Right lung (tissue), 5 donors: ENCODE measurements around the gene KCND1. TPM values are rescaled to one million over a fixed set of nuclear protein-coding genes. Genes with fewer than 3 reads are reported as not detected.
A peak's percentile ranks its signal among the peaks of the same experiment; 100 is the strongest.

Source experiments
- DNase-seq, 2 donors: peaks; one replicate each; pipeline ENCODE4 v3.0.0-alpha.2; 2013
- polyA plus RNA-seq, 5 donors: library from polyadenylated mRNA; unstranded; fragments of 120-200 nt; gene quantifications; one replicate each; pipeline versions ENCODE4 v1.2.1 to v1.2.3, GENCODE V29; 2013; ENCODE audit warnings: inconsistent platforms in 1 of 5, low replicate concordance in 1 of 5; ENCODE audit not compliant: insufficient read length in 5 of 5, insufficient read depth in 1 of 5

Gene KCND1
- polyA plus RNA-seq, 5 donors: 3.5 to 4.3 (median 4.0) TPM

GRCh38 chrX:48914593-48915493, 56.8 kb downstream of the KCND1 start:
- no peak for DNase-seq

- no peak for DNase-seq
Observed at GRCh38 chrX:48913605-48914366, 57.9 kb downstream of the KCND1 start.

DNA sequence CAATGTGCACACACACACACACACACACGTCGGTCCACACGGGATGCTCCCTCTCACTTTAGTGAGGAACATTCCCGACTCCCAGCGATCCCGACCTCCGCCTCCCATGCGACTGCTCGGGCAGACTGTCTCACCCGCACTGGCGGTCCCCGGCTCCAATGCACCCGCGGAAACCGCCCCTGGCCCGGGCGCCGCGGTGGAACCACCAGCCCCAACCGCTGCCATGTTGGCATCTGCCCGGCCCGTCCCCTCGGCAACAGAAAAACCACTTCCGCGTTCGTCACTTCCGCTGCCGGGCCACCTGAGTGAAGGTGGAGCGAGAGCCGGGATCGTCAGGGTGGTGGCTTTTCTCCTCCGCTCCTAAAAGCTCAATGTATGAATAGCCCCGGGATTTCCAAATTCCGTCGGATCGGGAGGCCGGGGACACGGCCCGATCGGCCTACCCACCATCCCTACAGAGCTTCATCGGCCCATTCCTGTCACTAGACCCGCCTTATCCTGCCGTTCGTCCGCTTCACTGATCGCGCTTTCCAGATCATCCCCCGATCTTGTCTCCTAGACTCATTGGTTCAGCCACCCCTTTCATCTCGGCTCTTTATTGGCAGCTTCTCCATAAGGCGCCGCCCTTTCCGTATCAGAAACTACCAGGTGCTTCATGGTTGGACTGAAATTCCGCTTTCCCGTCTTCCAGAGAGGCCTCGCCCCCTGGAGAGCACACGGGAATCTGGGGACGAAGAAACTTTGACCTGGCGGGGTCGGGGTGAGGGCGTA, 60.0 kb downstream of the KCND1 start, which contains the start of gene SLC35A2:
Gene SLC35A2, minus strand, starts transcription at position 235 of the 771 bp plus-strand sequence. Its CDS starts 10 bp downstream, at position 225.
- DNase-seq: peak; percentile 64 to 67

Other genes starting within 250 kb of the KCND1 start
- gene GLOD5, start 210.1 kb downstream of the KCND1 start, polyA plus RNA-seq: 1 to 10 TPM in 4 of 5 donors, under 1 TPM in 1; 0.85 to 1.9 (median 1.6) TPM
- gene GATA1, start 185.3 kb downstream of the KCND1 start, polyA plus RNA-seq: 1 to 10 TPM in 2 of 5 donors, under 1 TPM in 3; 0.54 to 2.1 (median 0.89) TPM
- gene HDAC6, start 169.8 kb downstream of the KCND1 start, polyA plus RNA-seq: 100 to 1,000 TPM; 146 to 175 (median 168) TPM
- gene ERAS, start 145.3 kb downstream of the KCND1 start, polyA plus RNA-seq: under 1 TPM in 4 of 5 donors, not detected in 1; 0.14 to 0.30 (median 0.22) TPM
- gene PCSK1N, start 136.2 kb downstream of the KCND1 start, polyA plus RNA-seq: 1 to 10 TPM; 2.0 to 5.6 (median 3.5) TPM
- 10 to 100 TPM; 25.3 to 46.0 (median 34.9) TPM for gene TIMM17B, start 74.1 kb downstream of the KCND1 start, polyA plus RNA-seq
- gene PQBP1, start 73.9 kb downstream of the KCND1 start, polyA plus RNA-seq: 10 to 100 TPM; 69.9 to 96.9 (median 77.4) TPM
- 10 to 100 TPM; 19.7 to 30.4 (median 23.2) TPM for gene SLC35A2, start 60.2 kb downstream of the KCND1 start, polyA plus RNA-seq
- gene PIM2, start 52.8 kb downstream of the KCND1 start, polyA plus RNA-seq: 1 to 10 TPM; 5.4 to 8.4 (median 6.7) TPM
- 10 to 100 TPM; 46.3 to 59.4 (median 55.7) TPM for gene OTUD5, start 14.2 kb downstream of the KCND1 start, polyA plus RNA-seq
- 10 to 100 TPM; 49.1 to 64.6 (median 56.9) TPM for gene GRIPAP1, start 30.4 kb upstream of the KCND1 start, polyA plus RNA-seq
- 10 to 100 TPM; 33.3 to 46.8 (median 42.2) TPM for gene TFE3, start 71.5 kb upstream of the KCND1 start, polyA plus RNA-seq
- 10 to 100 TPM; 11.4 to 19.0 (median 16.9) TPM for gene CCDC120, start 87.2 kb upstream of the KCND1 start, polyA plus RNA-seq
- 10 to 100 TPM; 28.8 to 40.9 (median 35.7) TPM for gene PRAF2, start 102.2 kb upstream of the KCND1 start, polyA plus RNA-seq
- 10 to 100 TPM; 40.9 to 61.7 (median 48.2) TPM for gene WDR45, start 108.0 kb upstream of the KCND1 start, polyA plus RNA-seq
- gene GPKOW, start 151.9 kb upstream of the KCND1 start, polyA plus RNA-seq: 10 to 100 TPM; 20.5 to 26.9 (median 21.1) TPM
- 1 to 10 TPM; 1.5 to 4.0 (median 2.1) TPM for gene MAGIX, start 190.9 kb upstream of the KCND1 start, polyA plus RNA-seq
- gene PLP2, start 200.1 kb upstream of the KCND1 start, polyA plus RNA-seq: 10 to 100 TPM; 41.4 to 63.7 (median 55.9) TPM
- 1 to 10 TPM; 4.2 to 7.3 (median 6.4) TPM for gene PRICKLE3, start 214.5 kb upstream of the KCND1 start, polyA plus RNA-seq
- gene SYP, start 228.3 kb upstream of the KCND1 start, polyA plus RNA-seq: 1 to 10 TPM; 2.8 to 3.5 (median 3.1) TPM